ENCODE measurements around the gene FCGR1A. TPM values are rescaled to one million over a fixed set of nuclear protein-coding genes. Genes with fewer than 3 reads are reported as not detected.
A peak's percentile ranks its signal among the peaks of the same experiment; 100 is the strongest.
"Not testable (repeated sequence)": the region's sequence is repeated elsewhere in the genome, so short reads cannot be mapped to it uniquely, and the experiment has no call there.

The FCGR1A gene
- polyA plus RNA-seq, 1 donor (not counting 4 experiments of a cell fraction or from before 2014, with no cell fraction given) = not detected

GRCh38 chr1:149810697-149811405 is 28.4 kb downstream of the FCGR1A start:
- H3K9me3 ChIP-seq (ENCODE audit: control insufficient read depth, low read depth, low read length); H3K4me3 ChIP-seq (ENCODE audit: control insufficient read depth in 2 of 3, extremely low read depth in 1 of 3, insufficient read depth in 2 of 3, low read depth in 1 of 3, low read length in 3 of 3); H3K79me2 ChIP-seq (ENCODE audit: control insufficient read depth, insufficient read depth, low read length); FAIRE-seq; DNase-seq (ENCODE audit: low read depth, low spot score); H4K20me1 ChIP-seq (ENCODE audit: control insufficient read depth, extremely low read depth, insufficient read depth, low read length); H2AFZ ChIP-seq (ENCODE audit: control insufficient read depth, low read length); H3K27me3 ChIP-seq (ENCODE audit: control insufficient read depth, extremely low read depth, insufficient read depth, low read length); H3K9ac ChIP-seq (ENCODE audit: control insufficient read depth, extremely low read depth, insufficient read depth, low read length); H3K4me1 ChIP-seq (ENCODE audit: control insufficient read depth, extremely low read depth, insufficient read depth, low read length); H3K27ac ChIP-seq (ENCODE audit: control insufficient read depth, insufficient read depth, low read length); H3K9me1 ChIP-seq (ENCODE audit: control insufficient read depth, extremely low read depth, insufficient read depth, low read length); dilution Hi-C loops (cut with MboI; ENCODE audit: extremely low pct_ligation_motif_present, low sequenced_read_pairs); H3K4me2 ChIP-seq (ENCODE audit: control insufficient read depth, extremely low read depth, insufficient read depth, low read depth, low read length); H3K36me3 ChIP-seq (ENCODE audit: control insufficient read depth in 2 of 2, extremely low read depth in 1 of 2, insufficient read depth in 2 of 2, low read length in 2 of 2): not testable (repeated sequence)

GRCh38 chr1:149811514-149811889 is 29.0 kb downstream of the FCGR1A start:
- H3K27me3 ChIP-seq (ENCODE audit: control insufficient read depth, extremely low read depth, insufficient read depth, low read length); H3K27ac ChIP-seq (ENCODE audit: control insufficient read depth, insufficient read depth, low read length); H4K20me1 ChIP-seq (ENCODE audit: control insufficient read depth, extremely low read depth, insufficient read depth, low read length); H3K9ac ChIP-seq (ENCODE audit: control insufficient read depth, extremely low read depth, insufficient read depth, low read length); H3K9me1 ChIP-seq (ENCODE audit: control insufficient read depth, extremely low read depth, insufficient read depth, low read length); H3K79me2 ChIP-seq (ENCODE audit: control insufficient read depth, insufficient read depth, low read length); H3K9me3 ChIP-seq (ENCODE audit: control insufficient read depth, low read depth, low read length); H3K4me1 ChIP-seq (ENCODE audit: control insufficient read depth, extremely low read depth, insufficient read depth, low read length); H2AFZ ChIP-seq (ENCODE audit: control insufficient read depth, low read length); FAIRE-seq; H3K36me3 ChIP-seq (ENCODE audit: control insufficient read depth in 2 of 2, extremely low read depth in 1 of 2, insufficient read depth in 2 of 2, low read length in 2 of 2); dilution Hi-C loops (cut with MboI; ENCODE audit: extremely low pct_ligation_motif_present, low sequenced_read_pairs); DNase-seq (ENCODE audit: low read depth, low spot score): not testable (repeated sequence)
- Histone ChIP-seq H3K4me3 (ENCODE audit: control insufficient read depth in 2 of 3, extremely low read depth in 1 of 3, insufficient read depth in 2 of 3, low read depth in 1 of 3, low read length in 3 of 3) (peak overlapping the region in 2 of 3 experiments; percentile 23 to 34), H3K4me2 (ENCODE audit: control insufficient read depth, extremely low read depth, insufficient read depth, low read depth, low read length) (peak overlapping the region; percentile 67)

GRCh38 chr1:149811890-149812829 is 29.7 kb downstream of the FCGR1A start:
- H4K20me1 ChIP-seq (ENCODE audit: control insufficient read depth, extremely low read depth, insufficient read depth, low read length); H3K36me3 ChIP-seq (ENCODE audit: control insufficient read depth in 2 of 2, extremely low read depth in 1 of 2, insufficient read depth in 2 of 2, low read length in 2 of 2); H3K27me3 ChIP-seq (ENCODE audit: control insufficient read depth, extremely low read depth, insufficient read depth, low read length); H3K9me1 ChIP-seq (ENCODE audit: control insufficient read depth, extremely low read depth, insufficient read depth, low read length); dilution Hi-C loops (cut with MboI; ENCODE audit: extremely low pct_ligation_motif_present, low sequenced_read_pairs); H3K4me1 ChIP-seq (ENCODE audit: control insufficient read depth, extremely low read depth, insufficient read depth, low read length); FAIRE-seq; H3K9me3 ChIP-seq (ENCODE audit: control insufficient read depth, low read depth, low read length); H3K79me2 ChIP-seq (ENCODE audit: control insufficient read depth, insufficient read depth, low read length): not testable (repeated sequence)
- peak; percentile 59 for DNase-seq (ENCODE audit: low read depth, low spot score)
- H3K9ac ChIP-seq (ENCODE audit: control insufficient read depth, extremely low read depth, insufficient read depth, low read length) = peak overlapping the region; percentile 28
- peak overlapping the region; percentile 22 for H2AFZ ChIP-seq (ENCODE audit: control insufficient read depth, low read length)
- H3K27ac ChIP-seq (ENCODE audit: control insufficient read depth, insufficient read depth, low read length) = peak overlapping the region; percentile 47
- peak overlapping the region; percentile 25 to 38 (median 34) for H3K4me3 ChIP-seq (ENCODE audit: control insufficient read depth in 2 of 3, extremely low read depth in 1 of 3, insufficient read depth in 2 of 3, low read depth in 1 of 3, low read length in 3 of 3)
- peak overlapping the region; percentile 62 for H3K4me2 ChIP-seq (ENCODE audit: control insufficient read depth, extremely low read depth, insufficient read depth, low read depth, low read length)
